NCI-H2081 (cell line): ENCODE data around the gene SERPINA5.
A peak's percentile ranks its signal among the peaks of the same experiment; 100 is the strongest.

Experiments used
- DNase-seq, 2 experiments: peaks; one replicate each; lab custom pipeline; 2025; lab: John Stamatoyannopoulos, UW

The SERPINA5 gene

GRCh38 chr14:94581127-94581999 is at the start of gene SERPINA5:
TSS of gene SERPINA5 (plus strand) at chr14:94581426. CDS start at chr14:94587363, 5,937 bp downstream.
- no peak for DNase-seq

GRCh38 chr14:94532447-94532846 is 48.8 kb upstream of the SERPINA5 start:
- no peak for DNase-seq

- no peak for DNase-seq
Observed at GRCh38 chr14:94535506-94535905, 45.7 kb upstream of the SERPINA5 start.

GRCh38 chr14:94536836-94537235 is 44.4 kb upstream of the SERPINA5 start:
- DNase-seq, result no peak

- no peak for DNase-seq
Observed at GRCh38 chr14:94538070-94538740, 43.0 kb upstream of the SERPINA5 start.

- DNase-seq, result no peak
Observed at GRCh38 chr14:94539181-94539580, 42.0 kb upstream of the SERPINA5 start.

- no peak for DNase-seq
Observed at GRCh38 chr14:94540031-94540794, 41.0 kb upstream of the SERPINA5 start.

- DNase-seq, result no peak
Observed at GRCh38 chr14:94541234-94541975, 39.8 kb upstream of the SERPINA5 start.

GRCh38 chr14:94542111-94542810 is 39.0 kb upstream of the SERPINA5 start:
- DNase-seq, result no peak

GRCh38 chr14:94542811-94543440 is 38.3 kb upstream of the SERPINA5 start:
- DNase-seq, result no peak

- no peak for DNase-seq
Observed at GRCh38 chr14:94543449-94544124, 37.6 kb upstream of the SERPINA5 start.

- no peak for DNase-seq
Observed at GRCh38 chr14:94544726-94545125, 36.5 kb upstream of the SERPINA5 start.

- DNase-seq, result no peak
Observed at GRCh38 chr14:94545131-94545841, 35.9 kb upstream of the SERPINA5 start.

- DNase-seq, result no peak
Observed at GRCh38 chr14:94547151-94547680, 34.0 kb upstream of the SERPINA5 start.

- no peak for DNase-seq
Observed at GRCh38 chr14:94547726-94548125, 33.5 kb upstream of the SERPINA5 start.

GRCh38 chr14:94548131-94548998 is 32.9 kb upstream of the SERPINA5 start:
- no peak for DNase-seq

- peak; percentile 24 to 36 for DNase-seq
Observed at GRCh38 chr14:94548999-94549985, 31.9 kb upstream of the SERPINA5 start.
